NCI-H446 (cell line): ENCODE results near the gene CERT1.
A peak's percentile ranks its signal among the peaks of the same experiment; 100 is the strongest.
"Not testable (repeated sequence)": the region's sequence is repeated elsewhere in the genome, so short reads cannot be mapped to it uniquely, and the experiment has no call there.

ENCODE experiments used
- DNase-seq, 2 experiments: peaks; one replicate each; lab custom pipeline; 2025; lab: John Stamatoyannopoulos, UW

CERT1 gene

GRCh38 chr5:75342836-75343235 lies 168.6 kb downstream of the CERT1 start:
- no peak for DNase-seq

- DNase-seq: no peak
Observed at GRCh38 chr5:75341934-75342333, 169.5 kb downstream of the CERT1 start.

DNA sequence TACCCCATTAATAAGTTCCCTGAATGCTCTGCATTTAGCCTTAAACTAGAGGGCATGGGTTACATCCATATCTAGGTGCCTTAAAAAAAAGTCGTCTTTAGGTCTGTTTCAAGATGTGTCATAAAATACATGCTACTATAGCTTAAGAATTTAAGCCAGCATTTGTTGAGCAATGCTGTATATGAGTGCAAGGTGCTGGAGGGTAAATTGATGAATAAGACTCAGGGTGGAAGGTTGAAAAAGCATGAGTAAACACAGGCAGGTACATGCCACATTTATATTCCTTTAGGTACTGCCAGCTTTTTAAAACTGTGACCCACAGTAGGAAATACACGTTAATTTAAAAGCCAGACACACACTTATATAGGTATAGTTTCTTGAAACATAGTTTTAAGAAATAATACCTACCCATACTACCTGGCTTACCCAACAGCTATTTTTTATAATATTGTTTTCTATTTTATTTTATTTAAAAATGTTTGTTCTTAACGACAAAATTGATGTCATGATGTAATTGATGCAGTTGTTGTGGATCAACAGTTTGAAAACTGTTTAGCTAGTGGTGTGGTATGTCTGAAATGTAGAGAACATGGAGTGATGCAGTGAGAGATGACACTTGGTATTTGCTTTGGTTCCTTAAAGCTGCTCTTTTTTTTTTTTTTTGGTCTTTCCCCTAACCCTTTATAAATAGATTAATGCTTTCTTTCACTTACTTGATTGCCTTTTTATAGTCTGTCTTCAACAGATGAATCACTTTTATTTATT lies 170.5 kb downstream of the CERT1 start:
- no peak for DNase-seq

- no peak for DNase-seq
Observed at GRCh38 chr5:75338408-75338807, 173.0 kb downstream of the CERT1 start.

- no peak for DNase-seq
Observed at GRCh38 chr5:75337366-75338021, 173.9 kb downstream of the CERT1 start.

DNA sequence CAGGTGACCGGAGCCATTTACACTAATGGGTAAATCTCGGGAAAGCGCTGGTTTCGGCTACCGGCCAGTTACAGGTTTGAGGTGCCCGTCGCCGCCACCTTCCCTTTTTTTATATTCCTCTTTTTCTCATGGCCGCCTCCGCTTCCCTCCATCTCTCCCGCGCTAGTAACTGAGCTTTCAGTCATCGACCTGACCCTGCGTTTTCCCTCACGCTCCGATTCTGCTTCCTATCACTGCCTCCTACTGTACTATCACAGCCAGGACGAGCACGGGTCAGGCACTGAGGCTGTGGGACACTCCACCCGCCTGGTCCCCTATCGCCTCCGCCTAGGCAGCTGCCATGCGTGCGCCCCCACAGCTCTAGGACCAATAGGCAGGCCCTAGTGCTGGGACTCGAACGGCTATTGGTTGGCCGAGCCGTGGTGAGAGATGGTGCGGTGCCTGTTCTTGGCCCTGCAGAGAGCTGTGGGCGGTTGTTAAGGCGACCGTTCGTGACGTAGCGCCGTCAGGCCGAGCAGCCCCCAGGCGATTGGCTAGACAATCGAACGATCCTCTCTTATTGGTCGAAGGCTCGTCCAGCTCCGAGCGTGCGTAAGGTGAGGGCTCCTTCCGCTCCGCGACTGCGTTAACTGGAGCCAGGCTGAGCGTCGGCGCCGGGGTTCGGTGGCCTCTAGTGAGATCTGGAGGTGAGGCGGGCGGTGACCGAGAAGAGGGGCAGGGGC lies 174.7 kb downstream of the CERT1 start, which contains the start of gene HMGCR:
TSS of gene HMGCR (plus strand) at position 606 of the 722 bp plus-strand sequence. CDS start 5,386 bp downstream, outside the sequence.
- DNase-seq: peak; percentile 97 to 99

GRCh38 chr5:75335952-75336614 lies 175.3 kb downstream of the CERT1 start:
- peak; percentile 31 to 59 for DNase-seq

DNA sequence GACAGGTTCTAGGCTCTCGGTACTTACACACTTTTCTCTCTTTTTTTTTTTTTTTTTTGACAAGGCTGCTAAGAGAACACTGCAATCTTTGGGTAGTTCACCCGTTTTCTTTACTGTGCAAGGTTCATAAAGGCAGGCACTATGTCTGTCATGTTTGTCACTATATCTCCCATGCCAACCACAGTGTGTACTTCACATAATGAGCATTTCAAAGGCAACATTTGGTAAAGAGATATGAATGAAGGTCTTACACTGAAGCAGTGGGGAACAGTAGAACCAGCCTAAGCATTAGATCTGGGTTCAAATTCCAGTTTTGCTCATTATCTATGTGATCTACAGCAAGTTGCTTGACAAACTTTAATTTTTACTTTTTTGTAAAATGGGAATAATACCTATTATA lies 175.9 kb downstream of the CERT1 start:
- no peak for DNase-seq

DNA sequence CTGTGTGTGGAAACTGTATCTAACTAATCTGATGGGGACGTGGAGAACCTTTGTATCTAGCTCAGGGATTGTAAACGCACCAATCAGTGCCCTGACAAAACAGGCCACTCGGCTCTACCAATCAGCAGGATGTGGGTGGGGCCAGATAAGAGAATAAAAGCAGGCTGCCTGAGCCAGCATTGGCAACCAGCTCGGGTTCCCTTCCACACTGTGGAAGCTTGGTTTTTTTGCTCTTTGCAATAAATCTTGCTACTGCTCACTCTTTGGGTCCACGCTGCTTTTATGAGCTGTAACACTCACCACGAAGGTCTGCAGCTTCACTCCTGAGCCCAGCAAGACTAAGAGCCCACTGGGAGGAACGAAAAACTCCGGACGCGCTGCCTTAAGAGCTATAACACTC lies 177.0 kb downstream of the CERT1 start:
- DNase-seq: not testable (repeated sequence)

- not testable (repeated sequence) for DNase-seq
Observed at GRCh38 chr5:75333759-75334158, 177.7 kb downstream of the CERT1 start.

- DNase-seq: no peak
Observed at GRCh38 chr5:75331095-75332090, 180.0 kb downstream of the CERT1 start.

GRCh38 chr5:75330404-75330803 lies 181.0 kb downstream of the CERT1 start:
- no peak for DNase-seq
